K562 (cell line): Measurements from ENCODE around the gene PACS2. TPM values are rescaled to one million over a fixed set of nuclear protein-coding genes. Genes with fewer than 3 reads are reported as not detected.

Experiments
- C11orf30 ChIP-seq: fragments of 450-650 bp; IDR thresholded peaks from 2 replicates; pipeline ENCODE4 v1.6.1; 2016; ENCODE audit warnings: low read depth, mild to moderate bottlenecking
- CEBPG ChIP-seq, 3 experiments: fragments of 200-800 bp in 1 of 3; sonication (Bioruptor generic) in 1 of 3; sonication (generic) in 1 of 3; formaldehyde crosslinking in 1 of 3; IDR thresholded peaks in 2 of 3; conservative IDR thresholded peaks in 1 of 3; 2 replicates each; pipeline versions ENCODE4 v1.6.1 to v1.8.0; 2016 to 2022; ENCODE audit warnings: missing compliant biosample characterization in 2 of 3, missing genetic modification characterization in 2 of 3, mild to moderate bottlenecking in 1 of 3, missing genetic modification reagents in 1 of 3
- CSDE1 ChIP-seq, 2 experiments: fragments of 450-650 bp; IDR thresholded peaks; 2 replicates each; pipeline ENCODE4 v1.6.1; 2016; ENCODE audit warnings: mild to moderate bottlenecking in 1 of 2
- EP300 ChIP-seq: IDR thresholded peaks from 2 replicates; pipeline ENCODE4 v1.6.1; 2012; ENCODE audit warnings: low read length, improper control_type of control experiment
- GTF2A2 ChIP-seq: IDR thresholded peaks from 2 replicates; pipeline ENCODE4 v1.6.1; 2016; ENCODE audit warnings: mild to moderate bottlenecking, missing genetic modification characterization, missing compliant biosample characterization
- SMARCA5 ChIP-seq: fragments of 450-650 bp; IDR thresholded peaks from 2 replicates; pipeline ENCODE4 v1.6.1; 2016
- TCFL5 ChIP-seq: fragments of 250-450 bp; sonication (Bioruptor Pico); conservative IDR thresholded peaks from 2 replicates; pipeline ENCODE4 v1.6.1; 2021; ENCODE audit warnings: mild to moderate bottlenecking, moderate library complexity, matching md5 sums
- XRCC5 ChIP-seq: fragments of 200-400 bp; formaldehyde crosslinking; IDR thresholded peaks from 2 replicates; pipeline ENCODE4 v1.6.1; 2017; ENCODE audit warnings: low read depth, mild to moderate bottlenecking, low read length
- ZNF76 ChIP-seq: fragments of 250-450 bp; sonication (Bioruptor Pico); IDR thresholded peaks from 2 replicates; pipeline ENCODE4 v1.4.0; 2020; ENCODE audit warnings: mild to moderate bottlenecking, moderate library complexity, borderline replicate concordance
- polyA plus RNA-seq, 8 experiments: library from polyadenylated mRNA; depleted of rRNA in 4 of 8; stranded (reverse) in 5 of 8; unstranded in 3 of 8; fragments of >200 nt; fragmentation: Nextera tagmentation in 2 of 8; fragmentation: Illumina TruSeq in 1 of 8; extraction: Ambion mirVana in 2 of 8; extraction: Trizol in 1 of 8; gene quantifications; 2 replicates each; pipeline versions ENCODE4 v1.2.1 to v1.2.3, GENCODE V29; 2011 to 2014; ENCODE audit warnings: inconsistent platforms in 1 of 8, missing spikeins in 1 of 8
- total RNA-seq, 7 experiments: library from RNA; depleted of rRNA in 6 of 7; stranded (reverse); fragments of >200 nt in 6 of 7; fragmentation: Illumina TruSeq in 2 of 7; extraction: Trizol in 2 of 7; gene quantifications; 2 replicates each; pipeline versions ENCODE4 v1.2.1 to v1.2.3, GENCODE V29; 2011 to 2021; ENCODE audit warnings: low replicate concordance in 1 of 7
- TF ChIP-seq, protein P1 (sequence below), 2 experiments: fragments of 450-650 bp; IDR thresholded peaks; 2 replicates each; pipeline ENCODE4 v1.6.1; 2018; ENCODE audit warnings: mild to moderate bottlenecking in 2 of 2, low read depth in 1 of 2; ENCODE audit not compliant: partially characterized antibody in 2 of 2
- TF ChIP-seq, protein P2 (sequence below), 2 experiments: fragments of 200-800 bp in 1 of 2; sonication (Bioruptor generic) in 1 of 2; sonication (generic) in 1 of 2; formaldehyde crosslinking in 1 of 2; IDR thresholded peaks in 1 of 2; conservative IDR thresholded peaks in 1 of 2; 2 replicates each; pipeline versions ENCODE4 v1.5.0 to v1.6.1; 2016 to 2020; ENCODE audit warnings: missing compliant biosample characterization in 1 of 2, missing genetic modification characterization in 1 of 2, missing genetic modification reagents in 1 of 2

PACS2 gene
- total and polyA plus RNA-seq, 9 of the 15 experiments (the other 6 are each of a cell fraction or from before 2014, with no cell fraction given) = 0.11 to 20.8 (median 9.9) TPM

DNA sequence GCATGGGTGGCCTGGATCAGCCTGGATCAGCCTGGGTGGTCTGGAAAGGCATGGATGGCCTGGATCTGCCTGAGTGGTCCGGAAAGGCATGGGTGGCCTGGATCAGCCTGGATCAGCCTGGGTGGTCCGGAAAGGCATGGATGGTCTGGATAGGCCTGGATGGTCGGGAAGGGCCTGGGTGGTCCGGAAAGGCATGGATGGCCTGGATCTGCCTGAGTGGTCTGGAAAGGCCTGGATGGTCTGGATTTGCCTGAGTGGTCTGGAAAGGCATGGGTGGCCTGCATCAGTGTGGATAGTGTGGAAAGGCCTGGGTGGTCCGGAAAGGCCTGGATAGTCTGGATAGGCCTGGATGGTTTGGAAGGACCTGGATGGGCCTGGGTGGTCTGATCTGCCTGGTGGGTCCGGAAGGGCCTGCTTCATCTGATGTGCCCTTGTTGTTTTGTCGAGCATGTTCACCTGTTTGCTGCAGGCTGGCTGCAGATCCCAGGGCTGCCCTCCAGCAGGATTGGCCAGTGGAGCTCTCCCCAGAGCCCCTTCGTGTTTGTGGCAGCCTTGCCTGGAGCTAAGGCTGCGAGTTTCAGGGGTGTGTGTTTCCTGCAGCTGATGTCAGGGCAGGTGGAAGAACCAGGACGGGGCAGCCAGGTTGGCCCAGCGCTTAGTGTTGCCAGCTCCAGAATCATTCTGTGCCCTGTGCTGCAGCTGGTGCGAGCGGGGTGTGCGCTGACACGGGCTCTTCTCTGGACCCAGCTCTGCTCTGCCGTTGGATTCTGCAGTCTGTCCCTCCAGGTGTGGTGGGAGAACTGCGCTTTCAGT lies 64.5 kb downstream of the PACS2 start (continued):
- TF ChIP-seq, protein P1, sequence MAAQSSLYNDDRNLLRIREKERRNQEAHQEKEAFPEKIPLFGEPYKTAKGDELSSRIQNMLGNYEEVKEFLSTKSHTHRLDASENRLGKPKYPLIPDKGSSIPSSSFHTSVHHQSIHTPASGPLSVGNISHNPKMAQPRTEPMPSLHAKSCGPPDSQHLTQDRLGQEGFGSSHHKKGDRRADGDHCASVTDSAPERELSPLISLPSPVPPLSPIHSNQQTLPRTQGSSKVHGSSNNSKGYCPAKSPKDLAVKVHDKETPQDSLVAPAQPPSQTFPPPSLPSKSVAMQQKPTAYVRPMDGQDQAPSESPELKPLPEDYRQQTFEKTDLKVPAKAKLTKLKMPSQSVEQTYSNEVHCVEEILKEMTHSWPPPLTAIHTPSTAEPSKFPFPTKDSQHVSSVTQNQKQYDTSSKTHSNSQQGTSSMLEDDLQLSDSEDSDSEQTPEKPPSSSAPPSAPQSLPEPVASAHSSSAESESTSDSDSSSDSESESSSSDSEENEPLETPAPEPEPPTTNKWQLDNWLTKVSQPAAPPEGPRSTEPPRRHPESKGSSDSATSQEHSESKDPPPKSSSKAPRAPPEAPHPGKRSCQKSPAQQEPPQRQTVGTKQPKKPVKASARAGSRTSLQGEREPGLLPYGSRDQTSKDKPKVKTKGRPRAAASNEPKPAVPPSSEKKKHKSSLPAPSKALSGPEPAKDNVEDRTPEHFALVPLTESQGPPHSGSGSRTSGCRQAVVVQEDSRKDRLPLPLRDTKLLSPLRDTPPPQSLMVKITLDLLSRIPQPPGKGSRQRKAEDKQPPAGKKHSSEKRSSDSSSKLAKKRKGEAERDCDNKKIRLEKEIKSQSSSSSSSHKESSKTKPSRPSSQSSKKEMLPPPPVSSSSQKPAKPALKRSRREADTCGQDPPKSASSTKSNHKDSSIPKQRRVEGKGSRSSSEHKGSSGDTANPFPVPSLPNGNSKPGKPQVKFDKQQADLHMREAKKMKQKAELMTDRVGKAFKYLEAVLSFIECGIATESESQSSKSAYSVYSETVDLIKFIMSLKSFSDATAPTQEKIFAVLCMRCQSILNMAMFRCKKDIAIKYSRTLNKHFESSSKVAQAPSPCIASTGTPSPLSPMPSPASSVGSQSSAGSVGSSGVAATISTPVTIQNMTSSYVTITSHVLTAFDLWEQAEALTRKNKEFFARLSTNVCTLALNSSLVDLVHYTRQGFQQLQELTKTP (IDR thresholded peaks at IDR 0.05; ENCODE audit: low read depth in 1 of 2, partially characterized antibody in 2 of 2) = no peak
- TF ChIP-seq TCFL5 (CRISPR knock-in tag) = no peak
- no peak for TF ChIP-seq CEBPG (CRISPR knock-in tag; IDR thresholded peaks at IDR 0.05)
- TF ChIP-seq CEBPG (tag; conservative IDR thresholded peaks at IDR 0.05 in 1 of 2, IDR thresholded peaks at IDR 0.05 in 1 of 2) = no peak
- no peak for TF ChIP-seq GTF2A2
- no peak for TF ChIP-seq ZNF76
- TF ChIP-seq EP300 = no peak
- TF ChIP-seq SMARCA5 = no peak
- TF ChIP-seq C11orf30 = no peak
- TF ChIP-seq, protein P2, sequence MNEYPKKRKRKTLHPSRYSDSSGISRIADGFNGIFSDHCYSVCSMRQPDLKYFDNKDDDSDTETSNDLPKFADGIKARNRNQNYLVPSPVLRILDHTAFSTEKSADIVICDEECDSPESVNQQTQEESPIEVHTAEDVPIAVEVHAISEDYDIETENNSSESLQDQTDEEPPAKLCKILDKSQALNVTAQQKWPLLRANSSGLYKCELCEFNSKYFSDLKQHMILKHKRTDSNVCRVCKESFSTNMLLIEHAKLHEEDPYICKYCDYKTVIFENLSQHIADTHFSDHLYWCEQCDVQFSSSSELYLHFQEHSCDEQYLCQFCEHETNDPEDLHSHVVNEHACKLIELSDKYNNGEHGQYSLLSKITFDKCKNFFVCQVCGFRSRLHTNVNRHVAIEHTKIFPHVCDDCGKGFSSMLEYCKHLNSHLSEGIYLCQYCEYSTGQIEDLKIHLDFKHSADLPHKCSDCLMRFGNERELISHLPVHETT (CRISPR knock-in tag; conservative IDR thresholded peaks at IDR 0.05 in 1 of 2, IDR thresholded peaks at IDR 0.05 in 1 of 2) = no peak
- TF ChIP-seq XRCC5 = no peak
- TF ChIP-seq CSDE1 (IDR thresholded peaks at IDR 0.05) = no peak
- TF ChIP-seq, all 486 proteins: peak for 0
